ENCODE results near the gene TMEM94. TPM values are rescaled to one million over a fixed set of nuclear protein-coding genes. Genes with fewer than 3 reads are reported as not detected.

TMEM94 gene
- total and polyA plus RNA-seq, 2 of the 8 experiments (the other 6 are each of a cell fraction or from before 2014, with no cell fraction given) = 54.8 to 69.9 TPM

DNA sequence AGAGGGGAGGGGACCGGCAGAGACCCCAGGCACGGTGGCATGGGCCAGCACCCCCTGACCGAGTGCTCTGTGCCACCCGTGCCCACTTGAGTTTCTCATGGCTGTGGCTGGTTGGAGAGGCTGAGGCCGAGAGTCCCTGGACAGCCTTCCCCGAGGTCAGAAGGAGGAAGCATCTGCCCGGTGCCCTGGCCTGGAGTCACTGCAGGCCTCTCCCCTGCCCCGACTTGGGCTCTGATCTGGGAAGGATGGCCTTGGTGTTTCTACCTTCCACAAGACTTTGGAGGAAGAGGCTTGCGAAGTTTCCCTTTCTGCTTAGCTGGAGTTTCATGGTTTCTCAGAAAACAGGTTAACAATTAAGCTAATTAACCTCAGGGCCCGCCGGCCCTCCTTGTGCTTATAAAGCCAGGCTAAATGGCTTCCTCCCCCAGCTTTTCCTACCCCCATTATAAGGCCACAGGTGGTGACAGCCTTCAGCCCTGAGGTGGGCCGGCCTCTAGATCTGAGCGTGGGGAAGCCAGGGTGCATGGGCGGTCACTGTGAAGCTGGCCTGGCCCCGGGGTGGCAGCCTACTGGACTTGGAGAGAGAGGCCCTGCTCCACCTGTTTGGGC, 86.4 kb downstream of the TMEM94 start:
- DNase-seq (ENCODE audit: low read depth in 1 of 2, low spot score in 2 of 2) = no peak
- Histone ChIP-seq H3K4me2 (ENCODE audit: insufficient read depth in 1 of 2, low read depth in 2 of 2, low read length in 2 of 2) (no peak overlapping the region), H2BK15ac (ENCODE audit: low read length) (no peak overlapping the region), H3K4me3 (ENCODE audit: extremely low read depth in 1 of 4, insufficient read depth in 2 of 4, low read depth in 3 of 4, low read length in 4 of 4) (no peak overlapping the region), H3K79me1 (ENCODE audit: low read depth, low read length) (peaks cover 2% of the 10 kb centered on the region; the same call in 1 of the 2 replicates), H3K23me2 (ENCODE audit: low read depth, low read length) (no peaks in the 10 kb centered on the region), H4K8ac (ENCODE audit: extremely low read depth, insufficient read depth, low read length) (no peak overlapping the region), H4K20me1 (replicated peaks in 1 of 2; ENCODE audit: control insufficient read depth in 1 of 2, insufficient read depth in 2 of 2, low read length in 2 of 2) (peaks cover 0 to 5% of the 10 kb centered on the region in 2 experiments), H2BK120ac (replicated peaks; ENCODE audit: low read depth, low read length) (no peak overlapping the region), H3K23ac (ENCODE audit: insufficient read length) (no peak overlapping the region), H4K91ac (replicated peaks; ENCODE audit: insufficient read length, low read length) (no peak overlapping the region), H3K79me2 (ENCODE audit: control insufficient read depth in 1 of 2, insufficient read depth in 2 of 2, low read length in 2 of 2) (no peaks in the 10 kb centered on the region; a peak in 1 of 4 replicates), H2BK12ac (ENCODE audit: low read depth, low read length) (no peak overlapping the region), H2BK5ac (ENCODE audit: low read depth, low read length) (no peak overlapping the region), H2AK5ac (ENCODE audit: low read depth, low read length) (no peak overlapping the region), H2AFZ (ENCODE audit: low read length) (no peak overlapping the region), H3K14ac (ENCODE audit: insufficient read length) (no peak overlapping the region), H3K9ac (replicated peaks in 1 of 4; ENCODE audit: extremely low read depth in 1 of 4, low read depth in 3 of 4, low read length in 3 of 4) (no peak overlapping the region), H3K4ac (replicated peaks; ENCODE audit: insufficient read length, low read depth, low read length) (no peak overlapping the region), H3K56ac (replicated peaks; ENCODE audit: insufficient read length, low read depth, low read length) (no peak overlapping the region), H2BK20ac (ENCODE audit: low read length) (no peak overlapping the region), H3K9me3 (ENCODE audit: insufficient read depth in 2 of 2, low read depth in 1 of 2, low read length in 1 of 2) (no peaks in the 10 kb centered on the region), H4K5ac (ENCODE audit: insufficient read length, low read depth, low read length) (no peak overlapping the region), H3K27ac (ENCODE audit: low read depth, low read length) (no peak overlapping the region), H3K4me1 (replicated peaks in 1 of 4; ENCODE audit: control insufficient read depth in 3 of 4, insufficient read depth in 4 of 4, low read length in 3 of 4) (peaks cover 0 to 12% (median 0%) of the 10 kb centered on the region in 4 experiments; a peak in 5 of 7 replicates), H3K27me3 (replicated peaks in 1 of 4; ENCODE audit: control insufficient read depth in 3 of 4, extremely low read depth in 1 of 4, insufficient read depth in 3 of 4, low read length in 3 of 4) (no peaks in the 10 kb centered on the region), H3K18ac (ENCODE audit: extremely low read depth, low read length) (no peak overlapping the region; the same call in 1 of the 2 replicates), H3K36me3 (ENCODE audit: control insufficient read depth in 2 of 4, insufficient read depth in 4 of 4, low read length in 3 of 4) (no peaks in the 10 kb centered on the region)
- POLR2A ChIA-PET (ENCODE audit: partially characterized antibody) = interaction anchor here (0.6 to 2.8 kb wide), 6 partner anchors 11 to 262 kb away, joined by 3 to 12 read pairs (median 4); a partner anchor contains a TSS
- WGBS, 2 experiments (ENCODE audit: extremely low coverage in 1 of 2, insufficient coverage in 1 of 2, insufficient read length in 1 of 2, insufficient replicate concordance in 2 of 2, low coverage in 1 of 2, low lambda C conversion rate in 2 of 2, missing lambda C conversion rate in 1 of 2) = 93% methylated on average over 15 of the region's 15 CpGs; no CpG with 5 or more reads in 1 of the 2 experiments
- CTCF ChIA-PET (ENCODE audit: partially characterized antibody) = interaction anchor here (0.9 to 4.5 kb wide), 7 partner anchors 10 to 130 kb away, joined by 3 to 27 read pairs (median 3); no protein-coding TSS in a partner anchor
- no peak for TF ChIP-seq NRF1 (IDR thresholded peaks at IDR 0.05; ENCODE audit: low read depth, low read length)
- TF ChIP-seq TEAD4 (IDR thresholded peaks at IDR 0.05; ENCODE audit: low read depth, low read length) = no peak
- TF ChIP-seq POLR2AphosphoS5 (IDR thresholded peaks at IDR 0.05; ENCODE audit: low read depth, low read length) = no peak
- no peak for TF ChIP-seq SIX5 (IDR thresholded peaks at IDR 0.05; ENCODE audit: low read depth, low read length)
- TF ChIP-seq NANOG (IDR thresholded peaks at IDR 0.05; ENCODE audit: insufficient read depth, low read depth, low read length, poor library complexity, severe bottlenecking) = no peak
- no peak for TF ChIP-seq SAP30 (IDR thresholded peaks at IDR 0.05; ENCODE audit: insufficient read depth, insufficient replicate concordance, low read length)
- TF ChIP-seq, protein P1, sequence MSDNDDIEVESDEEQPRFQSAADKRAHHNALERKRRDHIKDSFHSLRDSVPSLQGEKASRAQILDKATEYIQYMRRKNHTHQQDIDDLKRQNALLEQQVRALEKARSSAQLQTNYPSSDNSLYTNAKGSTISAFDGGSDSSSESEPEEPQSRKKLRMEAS (IDR thresholded peaks at IDR 0.05) = no peak
- no peak for TF ChIP-seq JUN (IDR thresholded peaks at IDR 0.05; ENCODE audit: low read depth, low read length)
- TF ChIP-seq MAFK (IDR thresholded peaks at IDR 0.05; ENCODE audit: low read depth, low read length) = no peak
- no peak for TF ChIP-seq SIRT6 (IDR thresholded peaks at IDR 0.05; ENCODE audit: low read length)
- no peak for FAIRE-seq

Measured in H1 (cell line).